K562 (cell line): ENCODE data around the gene DISC1. TPM values are rescaled to one million over a fixed set of nuclear protein-coding genes. Genes with fewer than 3 reads are reported as not detected.

ENCODE experiments used
- ATAC-seq: fragments of 200-7000 bp; cut with Tn5 transposase; 3 replicates; pipeline ENCODE4 v1.9.1; 2020; ENCODE audit warnings: moderate library complexity
- BruUV-seq: library from RNA; stranded (reverse); fragments of 400-500 nt; replicated peaks from 2 replicates; lab custom pipeline; 2021; lab: Mats Ljungman, UMichigan
- CTCF ChIA-PET: fragments of 300-600 bp; formaldehyde crosslinking; extraction: SDS; loops from one replicate; lab custom pipeline; 2021; ENCODE audit warnings: low intra/inter-chr PET ratio; lab: Yijun Ruan, JAX
- POLR2A ChIA-PET: fragments of 300-600, 350-650 bp; sonication (Branson Sonifier 250); formaldehyde crosslinking; extraction: SDS; loops from one replicate; lab custom pipeline; 2021; ENCODE audit warnings: antibody characterized with exemption, inconsistent platforms; lab: Yijun Ruan, JAX
- DNase-seq, 4 experiments: peaks; one replicate each; pipeline versions ENCODE4 v3.0.0 to v3.0.0-alpha.2; 2011 to 2018; ENCODE audit warnings: low spot score in 3 of 4, mixed read lengths in 3 of 4; ENCODE audit errors: extremely low read depth in 1 of 4
- FAIRE-seq: peaks from 2 replicates; lab custom pipeline; 2011; peaks lifted over from hg19 to GRCh38; lab: Jason Lieb, UNC
- H2AFZ ChIP-seq: 2 replicates; pipeline ENCODE4 v1.6.0; 2011; ENCODE audit warnings: low read depth, low read length, control low read depth, inconsistent platforms
- H3K27ac ChIP-seq: fragments of 200-600 bp; 3 replicates; pipeline ENCODE4 v1.8.0; 2011; ENCODE audit warnings: low read depth, mild to moderate bottlenecking, control low read depth, inconsistent platforms, low read length, moderate library complexity, mixed read lengths; ENCODE audit errors: extremely low read depth
- H3K27me3 ChIP-seq, 2 experiments: fragments of 300-600 bp in 1 of 2; 2 replicates in 1 of 2; 3 replicates in 1 of 2; pipeline versions ENCODE4 v1.6.0 to v1.8.0; 2011; ENCODE audit warnings: inconsistent platforms in 2 of 2, low read length in 2 of 2, mild to moderate bottlenecking in 1 of 2, mixed read lengths in 1 of 2, moderate library complexity in 1 of 2; ENCODE audit not compliant: control insufficient read depth in 2 of 2, insufficient read depth in 2 of 2
- H3K36me3 ChIP-seq: fragments of 300-600 bp; 3 replicates; pipeline ENCODE4 v1.8.0; 2011; ENCODE audit warnings: mild to moderate bottlenecking, low read length, inconsistent platforms; ENCODE audit not compliant: control insufficient read depth, insufficient read depth
- H3K4me1 ChIP-seq, 2 experiments: fragments of 200-600 bp in 1 of 2; replicated peaks in 1 of 2; 2 replicates in 1 of 2; 3 replicates in 1 of 2; pipeline versions ENCODE4 v1.5.1 to v1.8.0; 2011; ENCODE audit warnings: inconsistent platforms in 2 of 2, low read length in 2 of 2, mild to moderate bottlenecking in 1 of 2, mixed read lengths in 1 of 2, moderate library complexity in 1 of 2; ENCODE audit not compliant: control insufficient read depth in 2 of 2, insufficient read depth in 2 of 2
- H3K4me2 ChIP-seq: 2 replicates; pipeline ENCODE4 v1.6.1; 2011; ENCODE audit warnings: low read length, control low read depth, inconsistent platforms, mixed read lengths; ENCODE audit not compliant: insufficient read depth
- H3K4me3 ChIP-seq: fragments of 200-600 bp; sonication (generic), shearing (Covaris generic); 2 replicates; pipeline ENCODE4 v1.5.1; 2016; ENCODE audit warnings: control low read depth, inconsistent platforms
- H3K79me2 ChIP-seq: fragments of 200-600 bp; 3 replicates; pipeline ENCODE4 v1.8.0; 2011; ENCODE audit warnings: low read length, inconsistent platforms; ENCODE audit not compliant: control insufficient read depth, insufficient read depth
- H3K9ac ChIP-seq, 2 experiments: 2 replicates each; pipeline versions ENCODE4 v1.6.0 to v1.6.1; 2011; ENCODE audit warnings: low read depth in 2 of 2, low read length in 2 of 2, control low read depth in 1 of 2, inconsistent platforms in 1 of 2, mild to moderate bottlenecking in 1 of 2, mixed read lengths in 1 of 2; ENCODE audit not compliant: insufficient read depth in 1 of 2
- H3K9me1 ChIP-seq: one replicate; pipeline ENCODE4 v1.6.0; 2011; ENCODE audit warnings: inconsistent platforms, mild to moderate bottlenecking, low read length, moderate library complexity; ENCODE audit not compliant: control insufficient read depth, insufficient read depth
- H3K9me3 ChIP-seq: replicated peaks from 2 replicates; pipeline ENCODE4 v1.5.1; 2011; ENCODE audit warnings: low read depth, low read length, inconsistent platforms; ENCODE audit not compliant: control insufficient read depth, insufficient read depth
- H4K20me1 ChIP-seq: replicated peaks from 2 replicates; pipeline ENCODE4 v1.6.1; 2011; ENCODE audit warnings: low read length, inconsistent platforms, mixed read lengths; ENCODE audit not compliant: control insufficient read depth, insufficient read depth
- IRF2 ChIP-seq: sonication (generic); formaldehyde crosslinking; IDR thresholded peaks from 2 replicates; pipeline ENCODE4 v1.8.1; 2022; ENCODE audit warnings: mild to moderate bottlenecking, missing genetic modification reagents
- JUNB ChIP-seq: fragments of 450-650 bp; formaldehyde crosslinking; conservative IDR thresholded peaks from 2 replicates; pipeline ENCODE4 v1.4.0; 2020; ENCODE audit warnings: mild to moderate bottlenecking
- SMARCA5 ChIP-seq: fragments of 450-650 bp; IDR thresholded peaks from 2 replicates; pipeline ENCODE4 v1.6.1; 2016
- ZBTB8A ChIP-seq: fragments of 450-650 bp; IDR thresholded peaks from 2 replicates; pipeline ENCODE4 v1.6.1; 2018; ENCODE audit warnings: mild to moderate bottlenecking, moderate library complexity; ENCODE audit not compliant: partially characterized antibody
- ZNF277 ChIP-seq: fragments of 250-450 bp; sonication (Bioruptor Pico); IDR thresholded peaks from 2 replicates; pipeline ENCODE4 v1.8.0; 2022; ENCODE audit warnings: inconsistent platforms, mild to moderate bottlenecking, moderate library complexity, borderline replicate concordance
- ZNF507 ChIP-seq: conservative IDR thresholded peaks from 2 replicates; pipeline ENCODE4 v1.6.1; 2017; ENCODE audit warnings: missing genetic modification characterization, missing compliant biosample characterization
- WGBS: fragments of 100-300 bp; shearing (Covaris generic); methylation state at CpG from one replicate; pipeline ENCODE4 v1.1.6; 2016; ENCODE audit warnings: low coverage, mixed read lengths; ENCODE audit not compliant: insufficient coverage; ENCODE audit errors: missing lambda C conversion rate; 5-methylcytosine and 5-hydroxymethylcytosine counted together
- in situ Hi-C: fragments of 300-500 bp; cut with MboI; formaldehyde crosslinking; loops from 4 replicates; pipeline ENCODE4 v1.15.0; 2018; ENCODE audit warnings: inconsistent platforms, mixed read lengths
- intact Hi-C: fragments of 100-400 bp; cut with micrococcal nuclease; formaldehyde crosslinking; loops from 2 replicates; pipeline ENCODE4 v1.14.2; 2022
- polyA plus RNA-seq, 8 experiments: library from polyadenylated mRNA; depleted of rRNA in 4 of 8; stranded (reverse) in 5 of 8; unstranded in 3 of 8; fragments of >200 nt; fragmentation: Nextera tagmentation in 2 of 8; fragmentation: Illumina TruSeq in 1 of 8; extraction: Ambion mirVana in 2 of 8; extraction: Trizol in 1 of 8; gene quantifications; 2 replicates each; pipeline versions ENCODE4 v1.2.1 to v1.2.3, GENCODE V29; 2011 to 2014; ENCODE audit warnings: inconsistent platforms in 1 of 8, missing spikeins in 1 of 8
- total RNA-seq, 7 experiments: library from RNA; depleted of rRNA in 6 of 7; stranded (reverse); fragments of >200 nt in 6 of 7; fragmentation: Illumina TruSeq in 2 of 7; extraction: Trizol in 2 of 7; gene quantifications; 2 replicates each; pipeline versions ENCODE4 v1.2.1 to v1.2.3, GENCODE V29; 2011 to 2021; ENCODE audit warnings: low replicate concordance in 1 of 7

DISC1 gene
- total and polyA plus RNA-seq, 9 of the 15 experiments (the other 6 are each of a cell fraction or from before 2014, with no cell fraction given) = 0.01 to 0.11 (median 0.08) TPM; not detected in 1

DNA sequence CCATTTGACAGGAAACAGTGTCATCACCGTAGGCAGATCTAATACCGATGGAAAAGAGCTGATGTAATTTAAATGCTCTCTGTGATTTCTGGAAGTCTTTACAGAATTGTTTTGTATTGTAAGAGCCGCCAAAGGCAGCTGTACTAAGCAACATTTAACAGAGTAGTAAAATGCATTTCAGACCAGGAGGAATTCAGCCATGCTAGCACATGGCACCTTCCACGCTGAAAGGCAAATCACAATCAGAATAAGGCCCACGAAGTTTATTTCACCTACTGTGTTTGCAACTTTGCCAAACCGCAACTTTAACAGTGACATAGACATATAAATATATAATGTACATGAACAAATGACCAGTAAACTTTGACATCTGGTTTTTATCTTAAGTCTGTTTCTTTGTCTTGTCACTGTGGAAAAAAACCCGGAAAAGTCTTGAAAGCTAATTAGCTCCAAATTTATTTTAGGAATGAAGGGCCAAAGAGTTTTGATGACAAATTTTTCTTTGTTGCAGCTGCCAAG lies 26.1 kb upstream of the DISC1 start:
- DNase-seq (no peak), FAIRE-seq (no peak), ATAC-seq (no peak)
- Histone ChIP-seq H3K9ac (no peak overlapping the region), H3K36me3 (no peaks in the 10 kb centered on the region), H3K9me3 (no peaks in the 10 kb centered on the region), H3K27me3 (0 out of 5 replicates have a peak, but pooled peaks cover 0 to 4% of the 10 kb centered on the region in 2 experiments), H3K79me2 (no peaks in the 10 kb centered on the region), H3K27ac (no peak overlapping the region), H2AFZ (peak overlapping the region; percentile 28; the same call in 1 of the 2 replicates), H3K4me2 (no peak overlapping the region), H3K9me1 (no peaks in the 10 kb centered on the region), H3K4me1 (peaks cover 0 to 5% of the 10 kb centered on the region in 2 experiments; a peak in 2 of 5 replicates), H4K20me1 (no peaks in the 10 kb centered on the region), H3K4me3 (no peak overlapping the region)
- no TSS peak for BruUV-seq
- TF ChIP-seq SMARCA5 = no peak
- no peak for TF ChIP-seq ZBTB8A
- TF ChIP-seq ZNF507 (tag) = no peak
- no peak for TF ChIP-seq JUNB (CRISPR knock-in tag)
- TF ChIP-seq ZNF277 (CRISPR knock-in tag) = no peak
- no peak for TF ChIP-seq IRF2
- 19% methylated on average over 7 of the region's 7 CpGs for WGBS
- in situ Hi-C loops (loop anchor here (5.0 to 10.0 kb wide), 2 partner anchors 238 to 796 kb away; no protein-coding TSS in a partner anchor), intact Hi-C loops (loop anchor here (5.0 to 10.0 kb wide), 4 partner anchors 178 to 803 kb away; partner anchors contain the start of gene EGLN1)
- ChIA-PET CTCF (no interaction called here), POLR2A (interaction anchor here (0.6 to 1.4 kb wide), 6 partner anchors 8 to 289 kb away, joined by 3 to 5 read pairs (median 4); no protein-coding TSS in a partner anchor)
